GM12873 (cell line): ENCODE measurements around the gene OR5T2.

Source experiments
- TF ChIP-seq, protein P1 (sequence below): IDR thresholded peaks from 2 replicates; pipeline ENCODE4 v1.5.1; 2012; ENCODE audit warnings: low read depth, mild to moderate bottlenecking, moderate library complexity, low read length, control low read depth; ENCODE audit not compliant: insufficient read depth; ENCODE audit errors: missing control alignments

The OR5T2 gene

GRCh38 chr11:56234155-56234554, at the start of gene OR5T2:
Gene OR5T2, minus strand, starts transcription at chr11:56234255. Its CDS starts 1,193 bp downstream, at chr11:56233062.
- TF ChIP-seq, protein P1, sequence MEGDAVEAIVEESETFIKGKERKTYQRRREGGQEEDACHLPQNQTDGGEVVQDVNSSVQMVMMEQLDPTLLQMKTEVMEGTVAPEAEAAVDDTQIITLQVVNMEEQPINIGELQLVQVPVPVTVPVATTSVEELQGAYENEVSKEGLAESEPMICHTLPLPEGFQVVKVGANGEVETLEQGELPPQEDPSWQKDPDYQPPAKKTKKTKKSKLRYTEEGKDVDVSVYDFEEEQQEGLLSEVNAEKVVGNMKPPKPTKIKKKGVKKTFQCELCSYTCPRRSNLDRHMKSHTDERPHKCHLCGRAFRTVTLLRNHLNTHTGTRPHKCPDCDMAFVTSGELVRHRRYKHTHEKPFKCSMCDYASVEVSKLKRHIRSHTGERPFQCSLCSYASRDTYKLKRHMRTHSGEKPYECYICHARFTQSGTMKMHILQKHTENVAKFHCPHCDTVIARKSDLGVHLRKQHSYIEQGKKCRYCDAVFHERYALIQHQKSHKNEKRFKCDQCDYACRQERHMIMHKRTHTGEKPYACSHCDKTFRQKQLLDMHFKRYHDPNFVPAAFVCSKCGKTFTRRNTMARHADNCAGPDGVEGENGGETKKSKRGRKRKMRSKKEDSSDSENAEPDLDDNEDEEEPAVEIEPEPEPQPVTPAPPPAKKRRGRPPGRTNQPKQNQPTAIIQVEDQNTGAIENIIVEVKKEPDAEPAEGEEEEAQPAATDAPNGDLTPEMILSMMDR, result no peak

GRCh38 chr11:56273854-56274253, 39.8 kb upstream of the OR5T2 start, which contains the start of gene OR5T1:
Gene OR5T1, plus strand, starts transcription at chr11:56274154. Its CDS starts 1,485 bp downstream, at chr11:56275639.
- TF ChIP-seq, protein P1, result no peak

DNA sequence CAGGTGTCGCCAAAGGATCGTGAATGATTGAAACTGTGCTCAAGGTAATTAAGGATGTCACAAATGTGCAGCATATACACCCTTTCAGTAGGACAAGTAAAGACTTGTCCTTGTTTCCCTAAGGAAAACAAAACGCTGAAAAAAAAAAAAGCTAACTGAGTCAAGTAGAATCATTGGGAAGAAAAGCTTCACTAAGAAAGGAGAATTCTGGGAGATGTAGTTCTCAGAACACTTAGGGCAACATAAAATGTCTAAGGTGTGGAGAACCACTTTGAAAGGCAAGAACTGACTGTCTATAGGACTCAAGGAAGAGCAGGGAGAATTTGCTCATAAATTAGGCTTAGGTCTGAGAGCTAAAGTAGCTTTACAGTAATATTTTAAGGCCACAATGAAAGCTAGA, 37.0 kb upstream of the OR5T2 start:
- TF ChIP-seq, protein P1, result no peak

- TF ChIP-seq, protein P1, result no peak
Observed at GRCh38 chr11:56251954-56252353, 17.9 kb upstream of the OR5T2 start, which contains the start of gene OR5T3. Gene OR5T3, plus strand, starts transcription at chr11:56252254. Its CDS starts 0 bp downstream, at chr11:56252254.

DNA sequence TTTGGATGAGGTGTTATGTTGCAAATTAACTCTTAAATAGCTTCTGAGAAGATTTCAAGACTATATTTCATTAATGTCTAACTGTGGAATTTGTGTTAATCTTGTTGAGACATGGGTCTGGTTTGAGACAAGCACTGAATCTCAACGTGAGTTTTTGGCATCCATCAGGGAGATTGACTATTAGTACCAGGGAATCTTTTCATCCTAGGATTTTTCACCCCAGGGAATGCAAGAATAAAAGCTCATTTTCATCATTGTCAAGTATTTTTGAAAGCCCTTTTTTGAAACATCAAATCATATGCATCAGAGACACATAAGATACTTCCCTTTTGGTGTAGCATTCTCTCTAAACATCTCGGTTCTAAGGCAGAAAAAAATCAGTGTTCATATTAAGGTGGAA, 19.5 kb downstream of the OR5T2 start:
- TF ChIP-seq, protein P1, result no peak

GRCh38 chr11:56207790-56208189, 26.3 kb downstream of the OR5T2 start:
- TF ChIP-seq, protein P1, result no peak

GRCh38 chr11:56197367-56197766, 36.7 kb downstream of the OR5T2 start:
- TF ChIP-seq, protein P1, result no peak
